GM12891 (cell line): Measurements from ENCODE around the gene G6PC3.

ENCODE experiments used
- PAX5 ChIP-seq: IDR thresholded peaks from 2 replicates; pipeline ENCODE4 v1.6.1; 2011; ENCODE audit warnings: low read length, moderate library complexity, mild to moderate bottlenecking; ENCODE audit not compliant: insufficient read depth, severe bottlenecking
- POLR2A ChIP-seq: IDR thresholded peaks from 2 replicates; pipeline ENCODE4 v1.6.1; 2011; ENCODE audit warnings: low read depth, low read length, control low read depth
- POLR2AphosphoS5 ChIP-seq: IDR thresholded peaks from 2 replicates; pipeline ENCODE4 v1.6.1; 2011; ENCODE audit warnings: low read depth, low read length, control low read depth
- TAF1 ChIP-seq: IDR thresholded peaks from 2 replicates; pipeline ENCODE4 v1.6.1; 2011; ENCODE audit warnings: low read depth, low read length, control low read depth

- TF ChIP-seq POLR2A (no peak), POLR2AphosphoS5 (no peak), TAF1 (no peak), PAX5 (no peak)
Measured at GRCh38 chr17:44061446-44061845, 9.1 kb upstream of the G6PC3 start.
